SK-N-SH treated with all-trans-retinoic acid at 6 μM for 48 hours (cell line): ENCODE measurements around the gene GPR119.

Experiments used
- ATAC-seq: fragments of 200-7000 bp; cut with Tn5 transposase; 3 replicates; pipeline ENCODE4 v1.9.1; 2020; ENCODE audit warnings: mild to moderate bottlenecking, moderate library complexity
- BACH2 ChIP-seq: fragments of 250-450 bp; sonication (Bioruptor Pico); IDR thresholded peaks from 2 replicates; pipeline ENCODE4 v1.9.0; 2021; ENCODE audit warnings: mild to moderate bottlenecking, borderline replicate concordance
- CREB5 ChIP-seq: fragments of 250-450 bp; sonication (Bioruptor Pico); IDR thresholded peaks from 2 replicates; pipeline ENCODE4 v1.5.1; 2020; ENCODE audit warnings: low read depth, mild to moderate bottlenecking, moderate library complexity
- CSRNP3 ChIP-seq: fragments of 250-450 bp; sonication (Bioruptor Pico); IDR thresholded peaks from 2 replicates; pipeline ENCODE4 v1.5.1; 2021; ENCODE audit warnings: mild to moderate bottlenecking, moderate library complexity
- ESRRG ChIP-seq: fragments of 250-450 bp; sonication (Bioruptor Pico); IDR thresholded peaks from 2 replicates; pipeline ENCODE4 v1.6.1; 2021; ENCODE audit warnings: mild to moderate bottlenecking
- GLIS3 ChIP-seq: fragments of 250-450 bp; sonication (Bioruptor Pico); IDR thresholded peaks from 2 replicates; pipeline ENCODE4 v1.5.0; 2020; ENCODE audit warnings: mild to moderate bottlenecking, moderate library complexity
- ISL1 ChIP-seq: fragments of 250-450 bp; sonication (Bioruptor Pico); IDR thresholded peaks from 2 replicates; pipeline ENCODE4 v2.1.2; 2022; ENCODE audit warnings: mild to moderate bottlenecking, moderate library complexity
- OSR1 ChIP-seq: fragments of 250-450 bp; sonication (Bioruptor Pico); IDR thresholded peaks from 2 replicates; pipeline ENCODE4 v1.8.0; 2022; ENCODE audit warnings: moderate library complexity, mild to moderate bottlenecking, inconsistent platforms
- POU6F1 ChIP-seq: fragments of 250-450 bp; sonication (Bioruptor Pico); IDR thresholded peaks from 2 replicates; pipeline ENCODE4 v1.8.0; 2021; ENCODE audit warnings: low read depth, mild to moderate bottlenecking, moderate library complexity, borderline replicate concordance
- RARB ChIP-seq: fragments of 250-450 bp; sonication (Bioruptor Pico); IDR thresholded peaks from 2 replicates; pipeline ENCODE4 v1.8.0; 2021; ENCODE audit warnings: mild to moderate bottlenecking, moderate library complexity
- TCF4 ChIP-seq: fragments of 250-450 bp; sonication (Bioruptor Pico); IDR thresholded peaks from 2 replicates; pipeline ENCODE4 v1.8.0; 2021; ENCODE audit warnings: mild to moderate bottlenecking, moderate library complexity, borderline replicate concordance
- TSHZ2 ChIP-seq: fragments of 250-450 bp; sonication (Bioruptor Pico); IDR thresholded peaks from 2 replicates; pipeline ENCODE4 v1.5.0; 2020; ENCODE audit warnings: mild to moderate bottlenecking, moderate library complexity
- ZC3H10 ChIP-seq: fragments of 250-450 bp; sonication (Bioruptor Pico); IDR thresholded peaks from 2 replicates; pipeline ENCODE4 v1.5.1; 2021; ENCODE audit warnings: mild to moderate bottlenecking, moderate library complexity
- ZFP3 ChIP-seq: fragments of 250-450 bp; sonication (Bioruptor Pico); IDR thresholded peaks from 2 replicates; pipeline ENCODE4 v1.5.0; 2020; ENCODE audit warnings: mild to moderate bottlenecking, moderate library complexity
- ZFP30 ChIP-seq: fragments of 450-650 bp; formaldehyde crosslinking; IDR thresholded peaks from 2 replicates; pipeline ENCODE4 v1.5.0; 2022; ENCODE audit warnings: mild to moderate bottlenecking, moderate library complexity
- ZNF565 ChIP-seq: fragments of 450-650 bp; formaldehyde crosslinking; conservative IDR thresholded peaks from 2 replicates; pipeline ENCODE4 v1.5.0; 2020; ENCODE audit warnings: low read depth, mild to moderate bottlenecking, moderate library complexity
- ZNF8 ChIP-seq: fragments of 450-650 bp; formaldehyde crosslinking; IDR thresholded peaks from 2 replicates; pipeline ENCODE4 v1.5.0; 2020; ENCODE audit warnings: mild to moderate bottlenecking, moderate library complexity

GPR119 gene

GRCh38 chrX:130402208-130402684, 16.8 kb upstream of the GPR119 start:
- no peak for TF ChIP-seq ZFP3 (CRISPR knock-in tag)
- no peak for TF ChIP-seq ESRRG (CRISPR knock-in tag)
- no peak for TF ChIP-seq CSRNP3 (CRISPR knock-in tag)
- no peak for TF ChIP-seq ZNF8 (CRISPR knock-in tag)
- TF ChIP-seq ZNF565 (CRISPR knock-in tag), result no peak
- no peak for TF ChIP-seq GLIS3 (CRISPR knock-in tag)
- TF ChIP-seq, all 23 proteins: peak for 0
- peak; percentile 66 for ATAC-seq

- TF ChIP-seq ZNF8 (CRISPR knock-in tag) (peak; percentile 89), BACH2 (CRISPR knock-in tag) (no peak)
- ATAC-seq, result peak; percentile 99
These were observed 16.1 kb upstream of the GPR119 start, which contains the start of gene RBMX2 for GRCh38 chrX:130401415-130402207. Gene RBMX2, plus strand, starts transcription at chrX:130401987. Its CDS starts 46 bp downstream, at chrX:130402033.

- ATAC-seq, result no peak
- no peak for TF ChIP-seq CREB5
- TF ChIP-seq CSRNP3 (CRISPR knock-in tag), result no peak
These were observed 9.9 kb upstream of the GPR119 start for GRCh38 chrX:130395341-130395740.

- TF ChIP-seq CSRNP3 (CRISPR knock-in tag) (no peak), POU6F1 (CRISPR knock-in tag) (no peak), ESRRG (CRISPR knock-in tag) (no peak), OSR1 (CRISPR knock-in tag) (no peak), ZNF8 (CRISPR knock-in tag) (no peak), CREB5 (no peak), ISL1 (no peak), BACH2 (CRISPR knock-in tag) (no peak), TSHZ2 (CRISPR knock-in tag) (no peak), ZNF565 (CRISPR knock-in tag) (no peak), RARB (CRISPR knock-in tag) (no peak), ZFP30 (no peak), TCF4 (CRISPR knock-in tag) (no peak), ZC3H10 (no peak)
- peak; percentile 99 for ATAC-seq
These were observed 8.1 kb upstream of the GPR119 start for GRCh38 chrX:130393451-130394074.
